GDM1 (cell line): ENCODE results near the gene ZNF716.
"Not testable (repeated sequence)": the region's sequence is repeated elsewhere in the genome, so short reads cannot be mapped to it uniquely, and the experiment has no call there.

Experiments
- DNase-seq: peaks from one replicate; lab custom pipeline; 2025; lab: John Stamatoyannopoulos, UW

The ZNF716 gene

DNA sequence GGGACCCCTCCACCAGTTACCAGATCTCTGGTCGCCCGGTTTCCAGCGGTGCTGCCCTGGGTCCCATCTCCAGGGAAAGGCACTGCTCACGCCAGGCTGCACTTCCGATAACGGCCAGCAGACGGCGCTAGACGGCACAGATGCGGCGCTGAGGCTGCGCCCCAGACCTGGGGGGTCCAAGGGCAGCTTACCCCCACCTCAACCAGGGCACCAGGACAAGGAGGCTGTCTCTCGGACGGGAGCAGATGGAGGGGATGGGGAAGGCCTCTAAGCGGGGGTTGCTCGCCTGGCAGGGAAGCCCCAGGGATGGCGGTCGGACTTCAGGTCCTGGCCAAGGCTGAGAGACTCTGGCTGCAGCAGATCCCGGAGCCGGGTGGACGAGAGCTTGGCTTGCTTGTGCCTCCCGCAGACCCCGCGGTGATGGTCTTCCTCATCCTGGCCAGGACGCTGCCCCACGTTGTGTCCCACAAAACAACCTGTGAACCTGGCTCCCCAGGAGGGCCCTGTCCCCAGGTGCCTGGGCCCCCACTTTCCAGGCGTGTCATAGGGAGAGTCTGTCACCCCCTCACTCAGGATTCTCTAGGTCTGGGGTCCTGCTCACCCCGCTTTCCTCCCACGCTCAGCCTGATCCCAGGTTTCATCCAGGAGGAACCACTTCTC, 23.9 kb upstream of the ZNF716 start:
- DNase-seq, result no peak

DNA sequence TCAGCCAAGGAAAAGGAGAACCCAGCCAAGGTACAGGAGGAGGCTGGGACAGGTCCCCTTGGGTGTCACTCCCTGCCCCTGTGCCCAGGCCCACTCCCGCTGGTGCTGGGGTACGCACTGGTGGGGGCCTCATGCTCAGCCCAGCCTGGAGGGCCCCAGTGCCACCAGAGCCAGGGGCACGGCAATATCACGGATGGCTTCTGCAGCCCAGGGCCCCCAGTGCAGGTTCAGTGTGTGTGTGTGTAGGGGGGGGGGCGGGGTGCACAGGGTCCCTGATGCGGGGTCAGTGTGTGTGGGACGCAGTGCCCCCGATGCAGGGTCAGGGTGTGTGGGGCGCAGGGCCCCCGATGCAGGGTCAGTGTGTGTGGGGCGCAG, 23.4 kb upstream of the ZNF716 start:
- DNase-seq, result no peak

DNA sequence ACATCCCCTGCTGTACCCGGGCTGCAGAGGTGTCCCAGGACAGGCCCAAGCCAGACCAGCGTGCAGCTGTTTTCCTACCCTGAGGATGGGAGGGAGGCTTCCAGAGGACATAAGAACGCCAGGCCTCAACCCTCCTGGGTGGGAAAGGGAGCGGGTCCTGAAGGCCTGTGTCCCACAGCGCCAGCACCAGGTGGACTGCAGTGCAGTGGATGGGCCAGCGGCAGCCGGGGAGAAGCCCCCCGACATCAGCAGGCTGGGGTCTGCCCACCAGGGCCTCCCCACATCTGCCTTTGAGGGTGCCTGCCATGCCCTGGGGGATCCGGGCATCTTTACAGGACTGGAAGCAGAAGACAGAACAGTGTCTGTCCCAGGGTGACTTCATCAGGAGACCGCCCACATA, 22.8 kb upstream of the ZNF716 start:
- no peak for DNase-seq

DNA sequence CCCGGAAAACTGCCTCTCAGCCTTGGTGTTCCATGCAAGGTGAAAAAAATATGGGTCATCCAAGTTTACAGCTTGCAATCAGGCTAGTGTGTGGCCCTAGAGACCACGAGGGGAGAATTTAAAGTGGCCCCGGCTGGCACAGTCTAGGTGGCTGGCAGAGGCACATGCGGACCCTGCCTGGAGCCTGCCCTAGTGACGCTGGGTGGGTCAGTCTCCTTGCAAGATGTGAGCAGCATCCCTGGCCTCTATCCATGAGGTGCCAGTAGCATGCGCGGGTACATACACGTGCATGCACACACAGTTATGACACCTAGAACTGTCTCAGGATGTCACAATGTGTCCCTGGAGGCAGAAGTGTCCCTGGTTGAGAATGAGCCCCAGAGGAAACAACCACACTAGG, 22.4 kb upstream of the ZNF716 start:
- no peak for DNase-seq

DNA sequence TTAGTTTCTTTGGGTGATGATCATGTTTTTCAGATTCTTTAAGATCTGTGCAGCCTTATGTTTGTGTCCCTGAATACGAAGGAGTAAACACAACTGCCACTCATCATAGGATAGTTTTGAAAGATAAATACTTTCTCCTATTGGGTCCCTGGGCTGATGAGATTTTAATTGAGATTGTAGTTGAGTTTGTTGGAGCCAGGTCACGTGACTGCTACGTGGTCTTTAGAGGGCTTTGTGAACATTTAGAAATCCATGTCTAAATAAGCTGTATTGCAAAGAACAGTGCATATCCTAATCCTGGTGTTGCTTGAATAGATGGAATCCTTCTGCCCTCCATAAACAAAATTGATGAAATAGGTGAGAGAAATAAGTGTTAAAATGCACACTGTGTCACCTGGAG, 17.4 kb upstream of the ZNF716 start:
- no peak for DNase-seq

DNA sequence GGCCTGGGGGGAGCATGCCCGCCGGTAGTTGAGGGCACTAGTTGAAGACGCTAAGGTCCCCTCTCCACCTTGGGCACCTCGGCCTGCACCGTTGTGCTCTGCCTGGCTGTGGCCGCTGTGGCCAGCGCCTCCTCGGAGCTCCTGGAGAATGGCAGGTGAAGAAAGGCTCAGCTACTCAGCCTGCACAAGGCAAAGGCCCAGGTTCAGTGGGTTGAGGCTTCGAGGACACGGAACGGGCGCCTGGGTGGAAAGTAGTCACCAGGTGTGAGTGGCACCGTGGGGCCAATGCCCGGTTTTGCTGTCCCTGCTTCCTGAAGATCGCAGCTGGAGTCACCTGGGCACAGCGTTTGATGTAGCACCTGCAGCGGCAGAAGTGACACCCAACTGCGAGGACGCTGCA, 12.4 kb upstream of the ZNF716 start:
- no peak for DNase-seq

DNA sequence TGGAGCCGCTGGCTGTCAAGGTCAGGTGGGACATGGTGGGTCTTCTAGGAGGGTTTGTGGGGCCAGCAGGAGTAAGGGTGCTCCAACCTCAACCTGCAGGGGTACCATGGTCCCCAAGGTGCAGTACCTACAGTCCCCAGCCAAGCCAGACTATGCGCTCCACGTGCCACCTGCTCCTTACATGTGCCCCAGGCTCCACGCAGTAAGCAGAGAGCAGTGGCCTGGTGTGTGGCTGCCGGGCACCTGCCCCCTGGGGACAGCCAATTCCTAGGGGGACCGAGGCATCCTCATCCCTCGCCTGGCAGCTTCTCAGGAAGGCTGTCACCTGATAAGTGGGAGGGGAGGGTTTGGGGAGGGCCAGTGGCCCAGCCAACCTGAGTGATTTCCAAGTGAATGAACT, 11.7 kb upstream of the ZNF716 start:
- DNase-seq, result no peak

DNA sequence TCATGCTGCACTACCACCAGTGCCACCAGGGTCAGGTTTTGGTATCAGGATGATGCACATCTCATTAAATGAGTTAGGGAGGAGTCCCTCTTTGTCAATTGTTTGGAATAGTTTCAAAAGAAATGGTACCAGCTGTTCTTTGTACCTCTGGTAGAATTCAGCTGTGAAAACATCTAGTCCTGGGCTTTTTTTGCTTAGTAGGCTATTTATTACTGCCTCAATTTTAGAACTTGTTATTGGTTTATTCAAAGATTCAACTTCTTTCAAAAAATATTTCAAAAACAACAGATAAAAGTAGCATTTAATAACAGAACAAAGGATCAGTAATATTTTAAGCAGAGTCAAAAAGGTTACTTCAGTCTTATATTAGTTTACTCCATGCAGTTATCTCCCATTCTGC, 6.4 kb upstream of the ZNF716 start:
- DNase-seq, result no peak

DNA sequence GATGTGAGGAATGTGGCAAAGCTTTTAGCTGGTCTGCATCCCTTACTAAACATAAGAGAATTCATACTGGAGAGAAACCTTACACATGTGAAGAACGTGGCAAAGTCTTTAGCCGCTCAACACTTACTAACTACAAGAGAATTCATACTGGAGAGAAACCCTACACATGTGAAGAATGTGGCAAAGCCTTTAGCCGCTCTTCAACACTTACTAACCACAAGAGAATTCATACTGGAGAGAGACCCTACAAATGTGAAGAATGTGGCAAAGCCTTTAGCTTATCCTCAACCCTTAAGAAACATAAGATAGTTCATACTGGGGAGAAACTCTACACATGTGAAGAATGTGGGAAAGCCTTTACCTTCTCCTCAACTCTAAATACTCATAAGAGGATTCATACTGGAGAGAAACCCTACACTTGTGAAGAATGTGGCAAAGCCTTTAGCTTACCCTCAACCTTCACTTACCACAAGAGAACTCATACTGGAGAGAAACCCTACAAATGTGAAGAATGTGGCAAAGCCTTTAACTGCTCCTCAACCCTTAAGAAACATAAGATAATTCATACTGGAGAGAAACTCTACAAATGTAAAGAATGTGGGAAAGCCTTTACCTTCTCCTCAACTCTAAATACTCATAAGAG, 19.3 kb downstream of the ZNF716 start:
- not testable (repeated sequence) for DNase-seq

DNA sequence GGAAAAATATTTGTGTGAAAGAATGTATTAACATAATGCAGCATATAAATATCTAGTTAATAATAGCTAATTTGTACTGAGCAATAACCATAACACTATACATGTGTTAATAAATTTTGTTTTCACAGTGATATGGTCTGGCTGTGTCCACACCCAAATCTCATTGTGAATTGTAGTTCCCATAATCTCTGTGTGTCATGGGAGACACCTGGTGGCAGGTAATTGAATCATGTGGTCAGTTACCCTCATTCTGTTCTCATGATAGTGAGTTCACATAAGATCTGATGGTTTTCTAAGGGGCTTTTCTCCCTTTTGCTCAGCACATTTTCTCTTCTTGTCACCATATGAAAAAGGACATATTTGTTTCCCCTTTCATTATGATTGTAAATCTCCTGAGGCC, 30.3 kb downstream of the ZNF716 start:
- DNase-seq, result not testable (repeated sequence)

DNA sequence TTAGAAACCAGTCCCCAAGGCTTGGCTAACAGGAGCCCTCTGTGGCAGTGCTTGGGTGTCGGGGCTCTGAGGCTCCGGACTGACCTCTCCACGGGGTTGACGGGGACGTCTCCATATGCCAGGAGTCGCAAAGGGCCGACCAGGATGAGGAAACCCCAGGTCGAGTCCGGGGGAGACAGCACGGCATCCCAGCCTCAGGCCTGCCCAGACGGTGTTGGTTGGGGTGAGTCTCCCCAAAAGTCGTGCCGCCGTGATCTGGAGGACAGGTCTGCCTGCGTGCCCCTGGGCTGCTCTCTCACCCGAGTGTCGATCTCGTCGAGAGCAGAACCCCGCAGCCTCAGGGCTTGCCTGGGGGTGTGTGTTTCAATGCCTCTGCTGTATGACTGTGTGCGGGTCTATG, 35.0 kb downstream of the ZNF716 start:
- DNase-seq, result not testable (repeated sequence)

DNA sequence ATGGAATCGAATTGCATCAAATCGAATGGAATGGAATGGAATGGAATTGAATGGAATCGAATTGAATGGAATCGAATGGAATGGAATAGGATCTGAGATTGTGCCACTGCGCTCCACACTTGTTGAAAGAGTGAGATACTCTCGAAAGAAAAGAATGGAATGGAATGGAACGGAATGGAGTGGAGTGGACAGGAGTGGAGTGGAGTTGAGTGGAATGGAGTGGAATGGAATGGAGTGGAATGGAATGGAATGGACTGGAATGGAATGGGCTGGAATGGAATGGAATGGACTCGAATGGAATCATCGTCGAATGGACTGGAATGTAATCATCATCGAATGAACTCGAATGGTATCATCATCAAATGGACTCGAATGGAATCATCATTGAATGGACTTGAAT, 38.0 kb downstream of the ZNF716 start:
- no peak for DNase-seq

DNA sequence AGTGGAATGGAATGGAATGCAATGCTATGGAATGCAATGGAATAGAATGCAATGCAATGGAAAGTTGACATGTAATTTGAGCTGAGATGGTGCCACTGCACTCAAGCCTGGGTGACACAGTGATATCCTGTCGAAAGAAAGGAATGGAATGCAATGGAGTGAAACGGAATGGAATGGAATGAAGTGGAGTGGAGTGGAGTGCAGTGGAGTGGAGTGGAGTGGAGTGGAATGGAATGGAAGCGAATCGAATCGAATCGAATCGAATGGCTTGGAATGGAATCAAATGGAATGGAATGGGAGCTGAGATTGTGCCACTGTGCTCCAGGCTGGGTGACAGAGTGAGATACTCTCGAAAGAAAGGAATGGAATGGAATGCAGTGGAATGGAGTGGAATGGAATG, 45.1 kb downstream of the ZNF716 start:
- not testable (repeated sequence) for DNase-seq

DNA sequence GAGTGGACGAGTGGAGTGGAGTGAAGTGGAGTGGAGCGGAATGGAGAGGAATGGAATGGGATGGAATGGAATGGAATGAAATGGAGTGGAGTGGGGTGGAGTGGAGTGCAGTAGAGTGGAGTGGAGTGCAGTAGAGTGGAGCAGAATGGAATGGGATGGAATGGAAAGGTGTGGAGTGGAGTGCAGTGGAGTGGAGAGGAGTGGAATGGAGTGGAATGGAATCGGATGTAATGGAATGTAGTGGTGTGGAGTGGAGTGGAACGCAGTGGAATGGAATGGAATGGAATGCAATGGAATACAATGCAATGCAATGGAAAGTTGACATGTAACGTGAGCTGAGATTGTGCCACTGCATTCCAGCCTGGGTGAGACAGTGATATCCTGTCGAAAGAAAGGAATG, 46.4 kb downstream of the ZNF716 start:
- DNase-seq, result no peak

DNA sequence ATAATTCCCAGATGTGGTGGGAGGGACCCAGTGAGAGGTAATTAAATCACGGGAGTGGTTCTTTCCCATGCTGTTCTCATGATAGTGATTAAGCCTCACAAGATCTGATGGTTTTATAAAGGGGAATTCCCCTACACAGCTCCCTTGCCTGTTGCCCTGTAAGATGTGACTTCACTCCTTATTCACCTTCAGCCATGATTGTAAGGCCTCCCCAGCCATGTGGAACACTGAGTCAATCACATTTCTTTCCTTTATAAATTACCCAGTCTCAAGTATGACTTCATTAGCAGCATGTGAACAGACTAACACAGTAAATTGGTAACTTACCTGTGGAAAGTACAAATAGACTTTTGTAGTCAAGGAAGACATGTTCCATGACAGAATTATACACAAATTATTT, 55.2 kb downstream of the ZNF716 start:
- no peak for DNase-seq
